CD4-positive, alpha-beta T cell treated with Interleukin-17A for 1 hour (primary cell): ENCODE results near the gene FHIP1B.

Experiments used
- DNase-seq: peaks from one replicate; pipeline ENCODE4 v3.0.0-alpha.2; 2020

FHIP1B gene

GRCh38 chr11:6199174-6199810 lies 35.1 kb downstream of the FHIP1B start, which contains the start of gene OR52W1:
Gene OR52W1, plus strand, starts transcription at chr11:6199224. Its CDS starts 0 bp downstream, at chr11:6199224.
- no peak for DNase-seq

- DNase-seq = no peak
These were observed 36.8 kb downstream of the FHIP1B start for GRCh38 chr11:6197466-6198200.

DNA sequence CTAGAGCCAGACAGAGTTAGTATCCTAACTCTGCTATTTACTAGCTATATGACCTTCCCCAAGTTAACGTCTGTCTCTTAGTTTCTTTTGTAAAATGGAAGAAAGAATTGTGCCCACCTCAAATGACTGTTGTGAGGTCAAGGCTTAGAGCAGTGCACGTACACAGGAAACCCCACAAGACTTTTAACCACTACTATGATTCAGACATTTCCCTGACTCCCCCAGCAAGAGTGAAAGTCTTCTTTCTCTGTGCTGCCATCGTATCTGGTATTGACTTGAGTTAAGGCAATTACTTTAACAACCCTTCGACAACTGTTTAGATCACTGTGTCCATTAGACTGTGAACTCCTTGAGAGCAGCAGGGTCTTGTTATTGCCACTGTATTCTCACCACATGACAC lies 38.0 kb downstream of the FHIP1B start:
- peak; percentile 21 for DNase-seq

DNA sequence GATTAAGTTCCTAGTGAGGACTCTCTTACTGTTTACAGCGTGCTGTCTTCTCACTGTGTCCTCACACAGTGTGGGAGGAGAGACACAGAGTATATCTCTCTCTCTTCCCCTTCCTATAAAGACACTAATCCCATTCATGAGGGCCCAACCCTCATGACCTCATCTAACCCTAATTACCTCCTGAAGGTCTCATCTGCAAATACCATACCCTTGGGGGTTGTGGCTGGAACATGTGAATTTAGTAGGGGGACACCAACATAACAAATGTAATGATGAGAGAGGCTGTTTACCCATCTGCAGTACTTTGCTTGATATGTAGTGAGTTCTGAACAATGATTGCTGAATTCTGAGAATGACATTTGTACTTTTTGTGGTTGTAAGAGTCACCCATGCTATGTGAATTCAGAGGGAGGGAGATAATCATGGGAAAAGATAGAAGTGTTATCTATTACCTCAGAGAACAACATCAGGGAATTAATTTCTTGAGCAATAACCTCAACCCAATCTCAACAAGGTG lies 40.3 kb downstream of the FHIP1B start:
- no peak for DNase-seq

DNA sequence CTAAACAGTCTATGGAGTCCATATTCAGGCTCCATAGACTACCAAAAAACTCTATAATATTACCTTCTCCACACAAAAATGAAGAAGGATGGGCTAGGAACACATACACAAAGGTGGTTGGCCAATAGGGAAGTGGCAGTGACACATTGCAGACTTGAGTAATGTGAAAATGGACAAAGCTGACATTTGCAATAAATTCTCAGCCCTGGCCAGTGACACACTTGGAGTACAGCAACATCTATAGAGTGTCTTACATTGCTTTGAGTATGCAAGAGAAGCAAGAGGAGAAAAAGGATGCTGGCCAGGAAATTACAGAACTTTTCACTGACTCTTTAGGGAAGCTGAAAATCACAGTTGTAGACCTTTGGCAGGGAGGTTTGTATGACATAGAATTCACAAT lies 42.7 kb downstream of the FHIP1B start:
- no peak for DNase-seq

DNA sequence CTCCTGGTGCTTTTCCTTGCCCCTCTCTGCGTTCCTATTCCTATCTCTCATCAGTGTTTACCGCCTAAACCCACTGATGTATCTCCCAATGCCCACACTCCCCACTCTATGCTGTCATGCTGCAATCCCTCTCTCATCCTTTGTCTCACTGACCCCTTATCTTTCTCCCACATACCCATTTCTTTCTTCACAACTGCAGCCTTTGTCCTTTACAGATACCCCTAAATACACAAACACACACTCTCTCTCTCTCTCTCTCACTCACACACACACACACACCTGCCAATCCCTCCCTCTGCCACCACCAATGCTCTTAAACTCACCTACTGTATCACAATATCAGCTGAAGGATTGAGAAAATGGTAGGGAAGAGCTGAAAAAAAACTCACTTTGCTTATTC lies 59.0 kb downstream of the FHIP1B start:
- DNase-seq = no peak

DNA sequence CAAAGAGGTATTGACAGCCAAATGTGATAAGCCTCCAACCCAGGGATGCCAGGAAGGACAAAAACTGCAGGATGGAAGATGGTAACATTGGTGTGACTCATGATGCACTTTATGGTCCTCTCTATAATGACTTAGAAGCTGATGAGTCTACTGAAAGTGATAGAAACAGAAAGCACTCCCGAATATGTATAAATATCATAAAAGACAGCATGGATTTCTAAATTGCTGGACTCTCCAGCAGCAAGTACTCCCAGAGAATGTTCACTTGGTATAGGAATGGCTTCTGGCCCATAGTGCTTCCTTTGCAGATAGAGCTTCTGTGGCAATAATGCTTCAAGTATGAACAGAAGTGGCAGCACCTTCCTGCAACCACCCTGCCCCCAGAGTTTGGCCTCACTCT lies 64.2 kb downstream of the FHIP1B start, which contains the start of gene OR52B2:
OR52B2 (minus strand) TSS at position 101 of the 400 bp plus-strand sequence; CDS start at position 101, 0 bp downstream.
- DNase-seq = no peak
